HG03064 (cell line): ENCODE measurements around the gene KCNMB2.
"Not testable (repeated sequence)": the region's sequence is repeated elsewhere in the genome, so short reads cannot be mapped to it uniquely, and the experiment has no call there.

ENCODE experiments used
- ATAC-seq: cut with Tn5 transposase; IDR thresholded peaks from one replicate; pipeline ENCODE4 v1.9.1; 2021; ENCODE audit warnings: low read depth; ENCODE audit not compliant: unreplicated experiment

The KCNMB2 gene

GRCh38 chr3:178847190-178847589, 311.0 kb downstream of the KCNMB2 start:
- ATAC-seq = no peak

- ATAC-seq = no peak
Observed at GRCh38 chr3:178849199-178849910, 313.1 kb downstream of the KCNMB2 start.

DNA sequence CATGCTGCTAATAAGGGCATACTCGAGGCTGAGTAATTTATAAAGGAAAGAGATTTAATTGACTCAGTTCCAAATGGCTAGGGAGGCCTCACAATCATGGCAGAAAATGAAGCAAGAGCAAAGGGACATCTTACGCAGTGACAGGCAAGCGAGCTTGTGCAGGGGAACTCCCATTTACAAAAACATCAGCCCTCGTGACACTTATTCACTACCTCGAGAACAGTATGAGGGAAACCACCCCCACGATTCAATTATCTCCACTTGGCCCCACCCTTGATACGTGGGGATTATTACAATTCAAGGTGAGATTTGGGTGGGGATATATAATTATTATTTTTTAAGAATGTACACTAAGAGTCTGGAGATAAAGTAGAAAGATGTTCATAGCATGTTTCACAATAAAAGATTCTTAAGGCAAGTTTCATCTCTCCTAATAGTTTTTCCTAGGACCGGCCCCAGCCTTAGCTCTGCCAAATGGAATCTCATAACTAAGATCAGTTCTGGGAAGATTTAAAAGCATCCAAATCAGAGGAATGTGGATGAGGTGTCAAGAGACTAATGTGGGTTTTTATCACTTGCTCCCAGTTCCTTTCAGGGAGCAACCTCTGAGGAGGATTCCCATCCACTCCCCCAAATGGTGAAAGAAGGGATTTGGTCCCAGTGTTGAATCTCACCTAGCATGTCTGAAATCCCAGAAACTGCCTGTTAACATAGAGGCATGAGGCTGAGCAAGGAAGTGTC, 314.4 kb downstream of the KCNMB2 start:
- no peak for ATAC-seq

- ATAC-seq = no peak
Observed at GRCh38 chr3:178851564-178851963, 315.3 kb downstream of the KCNMB2 start.

- no peak for ATAC-seq
Observed at GRCh38 chr3:178856804-178857203, 320.6 kb downstream of the KCNMB2 start.

- no peak for ATAC-seq
Observed at GRCh38 chr3:178859386-178859785, 323.1 kb downstream of the KCNMB2 start.

DNA sequence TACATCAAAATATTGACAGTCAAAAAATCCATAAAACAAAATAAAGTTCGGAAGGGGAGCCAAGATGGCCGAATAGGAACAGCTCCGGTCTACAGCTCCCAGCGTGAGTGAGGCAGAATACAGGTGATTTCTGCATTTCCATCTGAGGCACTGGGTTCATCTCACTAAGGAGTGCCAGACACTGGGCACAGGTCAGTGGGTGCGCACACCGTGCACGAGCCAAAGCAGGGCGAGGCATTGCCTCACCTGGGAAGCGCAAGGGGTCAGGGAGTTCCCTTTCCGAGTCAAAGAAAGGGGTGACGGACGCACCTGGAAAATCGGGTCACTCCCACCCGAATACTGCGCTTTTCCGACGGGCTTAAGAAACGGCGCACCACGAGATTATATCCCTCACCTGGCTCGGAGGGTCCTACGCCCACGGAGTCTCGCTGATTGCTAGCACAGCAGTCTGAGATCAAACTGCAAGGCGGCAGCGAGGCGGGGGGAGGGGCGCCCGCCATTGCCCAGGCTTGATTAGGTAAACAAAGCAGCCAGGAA, 323.7 kb downstream of the KCNMB2 start:
- not testable (repeated sequence) for ATAC-seq

DNA sequence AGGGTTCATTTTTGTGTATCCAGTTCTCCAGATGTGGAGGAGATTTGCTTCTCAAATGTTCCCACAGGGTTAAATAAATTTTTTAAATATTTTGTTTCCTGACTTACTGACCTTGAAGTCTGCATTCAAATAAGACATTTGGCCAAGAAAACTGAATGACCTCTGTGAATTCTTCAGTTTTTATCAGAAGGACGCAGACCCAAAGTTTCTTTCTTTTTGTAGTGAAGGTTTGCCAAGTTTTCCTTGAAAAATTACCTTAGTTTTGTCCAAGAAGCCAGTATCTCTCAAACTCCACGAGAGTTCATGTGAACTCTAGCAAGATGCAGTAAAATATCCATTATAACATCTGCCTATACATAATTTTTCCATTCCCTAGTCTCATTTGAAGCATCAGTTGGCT, 332.4 kb downstream of the KCNMB2 start:
- no peak for ATAC-seq

GRCh38 chr3:178870085-178870484, 333.8 kb downstream of the KCNMB2 start:
- no peak for ATAC-seq

DNA sequence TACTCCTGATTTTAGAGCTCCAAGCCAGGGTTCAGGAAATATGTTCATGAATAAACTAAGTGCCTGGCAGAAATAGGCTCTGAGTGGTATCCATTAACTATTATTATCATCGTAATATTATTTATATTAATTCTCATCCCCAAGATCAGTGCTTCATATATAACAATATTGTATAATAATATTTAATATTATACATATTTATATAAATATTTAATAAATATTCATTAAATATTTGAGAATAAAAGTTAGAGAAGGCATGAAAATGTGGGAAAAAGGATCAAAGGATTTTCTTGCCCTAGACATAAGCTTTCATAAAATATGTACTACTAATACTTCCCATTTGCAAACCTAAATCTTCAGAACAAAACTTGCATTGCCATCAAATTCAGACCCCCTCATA, 338.9 kb downstream of the KCNMB2 start:
- no peak for ATAC-seq

DNA sequence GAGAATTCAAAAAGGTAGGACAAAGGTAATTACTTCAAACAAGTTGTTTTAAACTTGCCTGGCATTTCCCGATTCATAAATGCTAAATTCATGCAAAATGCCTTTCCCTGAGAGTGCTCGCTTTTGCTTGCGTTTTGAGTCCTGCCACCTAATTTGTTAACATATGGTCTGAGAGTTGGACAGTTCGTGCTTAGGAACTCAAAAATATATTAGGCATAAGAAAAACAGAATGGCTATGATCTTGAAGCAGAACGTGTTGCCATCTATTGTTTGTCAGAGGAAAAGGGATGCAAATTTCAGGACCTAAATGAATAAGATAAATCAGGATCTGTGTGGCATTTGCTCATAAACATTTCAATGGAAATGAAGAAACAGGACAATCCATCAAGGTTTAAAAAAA, 339.6 kb downstream of the KCNMB2 start:
- no peak for ATAC-seq

DNA sequence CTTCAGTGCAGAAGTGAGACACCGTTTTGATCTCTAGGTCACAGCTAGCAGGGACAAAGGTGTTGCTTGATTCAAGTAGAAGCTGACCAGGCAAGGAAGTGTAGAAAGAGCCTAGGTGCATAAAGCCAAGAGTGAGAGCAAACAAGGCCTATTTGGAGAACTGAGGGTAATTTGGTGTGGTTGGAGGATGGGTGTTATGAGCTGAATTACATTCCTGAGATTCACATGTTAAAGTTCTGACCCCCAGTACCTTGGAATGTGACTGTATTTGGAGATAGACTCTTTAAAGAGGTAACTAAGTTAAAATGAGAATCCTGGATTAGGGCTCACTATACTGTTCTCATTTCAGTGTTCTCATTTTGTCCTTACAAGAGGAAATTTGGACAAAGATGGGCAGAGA, 344.0 kb downstream of the KCNMB2 start:
- ATAC-seq = no peak
